Central memory CD4-positive, alpha-beta T cell (primary cell): ENCODE measurements around the gene PCIF1.

Source experiments
- DNase-seq: peaks from one replicate; pipeline ENCODE4 v3.0.0; 2022

Gene PCIF1

DNA sequence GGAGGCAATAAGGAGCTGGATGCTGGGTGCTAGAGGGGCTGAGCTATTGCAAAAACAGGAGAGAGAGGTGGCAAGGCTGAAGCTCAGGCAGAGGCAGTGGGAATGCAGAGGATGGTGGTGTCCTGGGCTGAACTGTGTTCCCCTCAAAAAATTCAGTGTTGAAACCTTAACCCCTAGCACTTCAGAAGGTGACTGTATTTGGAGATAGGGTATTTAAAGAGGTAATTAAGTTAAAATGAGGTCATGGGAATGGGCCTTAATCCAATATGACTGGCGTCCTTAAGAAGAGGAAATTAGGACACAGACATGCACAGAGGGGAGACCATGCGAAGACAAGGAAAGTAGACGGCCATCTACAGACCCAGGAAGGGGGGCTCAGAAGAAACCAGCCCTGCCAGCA lies 62.7 kb downstream of the PCIF1 start:
- no peak for DNase-seq
